SHP77 treated with DMSO at 0.1 percent for 48 hours (cell line): ENCODE measurements around the gene ATP5PF.
A peak's percentile ranks its signal among the peaks of the same experiment; 100 is the strongest.
"Not testable (repeated sequence)": the region's sequence is repeated elsewhere in the genome, so short reads cannot be mapped to it uniquely, and the experiment has no call there.

Source experiments
- DNase-seq: peaks from one replicate; lab custom pipeline; 2025; lab: John Stamatoyannopoulos, UW

The ATP5PF gene

GRCh38 chr21:25734904-25735645, at the start of gene ATP5PF, which contains the start of gene GABPA:
Gene ATP5PF, minus strand, starts transcription at chr21:25734904. Its CDS starts 5,110 bp downstream, at chr21:25729794.
Gene GABPA, plus strand, starts transcription at chr21:25734972. Its CDS starts 6,627 bp downstream, at chr21:25741599.
- peak; percentile 92 for DNase-seq

- not testable (repeated sequence) for DNase-seq
Measured at GRCh38 chr21:25778126-25778875, 43.6 kb upstream of the ATP5PF start.

- no peak for DNase-seq
Measured at GRCh38 chr21:25776440-25776839, 41.7 kb upstream of the ATP5PF start.

- DNase-seq, result no peak
Measured at GRCh38 chr21:25772686-25773085, 38.0 kb upstream of the ATP5PF start.

- DNase-seq, result no peak
Measured at GRCh38 chr21:25767921-25768320, 33.2 kb upstream of the ATP5PF start.

GRCh38 chr21:25764065-25764464, 29.4 kb upstream of the ATP5PF start:
- DNase-seq, result no peak

GRCh38 chr21:25760677-25761076, 26.0 kb upstream of the ATP5PF start:
- no peak for DNase-seq

GRCh38 chr21:25760061-25760460, 25.4 kb upstream of the ATP5PF start:
- no peak for DNase-seq

- no peak for DNase-seq
Measured at GRCh38 chr21:25759573-25759972, 24.9 kb upstream of the ATP5PF start.

- no peak for DNase-seq
Measured at GRCh38 chr21:25757531-25757930, 22.8 kb upstream of the ATP5PF start.

- DNase-seq, result no peak
Measured at GRCh38 chr21:25756190-25756932, 21.7 kb upstream of the ATP5PF start.

- no peak for DNase-seq
Measured at GRCh38 chr21:25752416-25752815, 17.7 kb upstream of the ATP5PF start.

- no peak for DNase-seq
Measured at GRCh38 chr21:25750085-25750484, 15.4 kb upstream of the ATP5PF start.

GRCh38 chr21:25744854-25745253, 10.2 kb upstream of the ATP5PF start:
- DNase-seq, result no peak

GRCh38 chr21:25742900-25743299, 8.2 kb upstream of the ATP5PF start:
- DNase-seq, result no peak

GRCh38 chr21:25737421-25737820, 2.7 kb upstream of the ATP5PF start:
- no peak for DNase-seq

GRCh38 chr21:25735646-25736597, 1.2 kb upstream of the ATP5PF start:
- peak; percentile 69 for DNase-seq

GRCh38 chr21:25734654-25734903, 125 bp downstream of the ATP5PF start:
- no peak for DNase-seq

GRCh38 chr21:25733859-25734653, 648 bp downstream of the ATP5PF start:
- DNase-seq, result no peak

GRCh38 chr21:25732091-25732760, 2.5 kb downstream of the ATP5PF start:
- no peak for DNase-seq
